GM10266 (cell line): Measurements from ENCODE around the gene LSM14B.

Source experiments
- DNase-seq: peaks from one replicate; pipeline ENCODE4 v3.0.0; 2012; ENCODE audit errors: extremely low spot score
- CTCF ChIP-seq: IDR thresholded peaks from 2 replicates; pipeline ENCODE4 v1.5.1; 2012; ENCODE audit warnings: mild to moderate bottlenecking, low read depth; ENCODE audit not compliant: control insufficient read depth, insufficient read depth; ENCODE audit errors: missing control alignments

The LSM14B gene

GRCh38 chr20:62160876-62161275, 38.6 kb downstream of the LSM14B start:
- no peak for TF ChIP-seq CTCF

GRCh38 chr20:62161347-62161746, 39.1 kb downstream of the LSM14B start:
- TF ChIP-seq CTCF = no peak
- DNase-seq = no peak

More at GRCh38 chr20:62160876-62161275, 38.6 kb downstream of the LSM14B start:
- no peak for DNase-seq

DNA sequence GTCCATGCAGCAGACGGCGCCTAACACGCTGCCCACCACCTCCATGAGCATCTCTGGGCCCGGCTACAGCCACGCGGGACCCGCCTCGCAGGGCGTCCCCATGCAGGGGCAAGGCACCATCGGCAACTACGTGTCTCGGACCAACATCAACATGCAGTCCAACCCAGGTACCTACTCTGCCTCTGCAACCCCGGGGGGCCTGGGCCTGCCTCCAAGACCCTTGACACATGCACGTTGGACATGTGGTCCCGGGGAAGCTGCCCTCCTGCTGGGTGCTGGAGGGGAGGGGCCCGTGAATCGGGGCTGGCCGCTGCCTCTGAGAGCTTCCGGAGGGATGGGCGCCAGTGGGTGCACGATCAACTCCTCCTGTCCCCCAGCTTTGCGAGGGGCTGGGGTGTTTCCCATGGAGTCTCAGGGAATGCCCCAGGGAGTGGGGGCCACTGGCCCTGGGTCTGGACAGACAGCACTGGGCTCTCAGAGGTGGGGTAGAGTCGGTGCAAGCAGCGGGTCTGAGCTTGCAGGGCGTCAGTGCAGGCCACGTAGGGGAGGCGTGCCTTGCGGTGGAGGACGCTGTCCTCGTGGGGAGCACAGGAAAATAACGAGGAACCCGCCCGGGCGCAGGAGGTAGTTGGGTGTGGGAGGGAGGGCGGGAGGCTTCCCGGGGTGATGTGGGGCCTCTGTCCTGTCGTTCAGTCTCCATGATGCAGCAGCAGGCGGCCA, 40.6 kb downstream of the LSM14B start:
- no peak for TF ChIP-seq CTCF
- DNase-seq = no peak

GRCh38 chr20:62163485-62163865, 41.2 kb downstream of the LSM14B start:
- no peak for TF ChIP-seq CTCF
- DNase-seq = no peak

DNA sequence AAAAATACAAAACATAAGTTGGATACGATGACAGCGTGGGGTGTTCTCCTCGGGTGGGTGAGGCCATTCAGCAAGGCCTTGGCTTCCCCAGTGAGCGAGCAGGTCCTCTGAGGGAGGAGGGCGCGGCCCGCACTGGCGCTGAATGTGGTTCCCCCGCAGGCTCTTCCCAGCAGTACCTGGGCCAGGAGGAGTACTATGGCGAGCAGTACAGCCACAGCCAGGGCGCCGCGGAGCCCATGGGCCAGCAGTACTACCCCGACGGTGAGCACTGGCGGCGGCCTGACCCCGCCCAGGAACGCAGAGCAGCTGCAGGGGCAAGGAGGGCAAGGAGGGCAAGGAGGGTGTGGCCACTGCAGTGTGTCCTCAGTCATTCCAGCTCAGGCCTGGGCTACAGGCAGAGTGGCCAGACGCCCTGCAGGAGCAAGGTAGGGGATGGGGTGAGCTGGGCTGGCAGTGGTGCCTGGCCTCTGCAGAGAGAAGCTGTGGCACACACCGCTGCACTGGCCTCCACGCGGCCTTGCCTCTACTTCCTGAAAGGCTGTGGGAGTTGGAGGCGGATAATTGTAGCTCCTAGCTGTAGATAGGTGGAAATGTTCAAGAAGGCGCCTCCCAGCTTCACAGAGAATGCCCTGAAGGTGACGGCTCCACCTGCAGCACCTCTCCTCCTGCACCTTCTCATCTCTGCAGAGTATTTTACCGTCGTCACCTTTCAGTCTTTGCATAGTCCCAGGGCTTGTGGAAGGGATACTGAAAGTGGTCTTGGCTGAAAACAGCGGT, 41.9 kb downstream of the LSM14B start:
- TF ChIP-seq CTCF = no peak
- no peak for DNase-seq

GRCh38 chr20:62164879-62165761, 42.8 kb downstream of the LSM14B start:
- no peak for DNase-seq
- TF ChIP-seq CTCF = no peak
